ENCODE measurements around the gene RHOH. TPM values are rescaled to one million over a fixed set of nuclear protein-coding genes. Genes with fewer than 3 reads are reported as not detected.
A peak's percentile ranks its signal among the peaks of the same experiment; 100 is the strongest.

RHOH gene
- total RNA-seq, 2 experiments from 2014 or later, result 134 to 137 TPM

DNA sequence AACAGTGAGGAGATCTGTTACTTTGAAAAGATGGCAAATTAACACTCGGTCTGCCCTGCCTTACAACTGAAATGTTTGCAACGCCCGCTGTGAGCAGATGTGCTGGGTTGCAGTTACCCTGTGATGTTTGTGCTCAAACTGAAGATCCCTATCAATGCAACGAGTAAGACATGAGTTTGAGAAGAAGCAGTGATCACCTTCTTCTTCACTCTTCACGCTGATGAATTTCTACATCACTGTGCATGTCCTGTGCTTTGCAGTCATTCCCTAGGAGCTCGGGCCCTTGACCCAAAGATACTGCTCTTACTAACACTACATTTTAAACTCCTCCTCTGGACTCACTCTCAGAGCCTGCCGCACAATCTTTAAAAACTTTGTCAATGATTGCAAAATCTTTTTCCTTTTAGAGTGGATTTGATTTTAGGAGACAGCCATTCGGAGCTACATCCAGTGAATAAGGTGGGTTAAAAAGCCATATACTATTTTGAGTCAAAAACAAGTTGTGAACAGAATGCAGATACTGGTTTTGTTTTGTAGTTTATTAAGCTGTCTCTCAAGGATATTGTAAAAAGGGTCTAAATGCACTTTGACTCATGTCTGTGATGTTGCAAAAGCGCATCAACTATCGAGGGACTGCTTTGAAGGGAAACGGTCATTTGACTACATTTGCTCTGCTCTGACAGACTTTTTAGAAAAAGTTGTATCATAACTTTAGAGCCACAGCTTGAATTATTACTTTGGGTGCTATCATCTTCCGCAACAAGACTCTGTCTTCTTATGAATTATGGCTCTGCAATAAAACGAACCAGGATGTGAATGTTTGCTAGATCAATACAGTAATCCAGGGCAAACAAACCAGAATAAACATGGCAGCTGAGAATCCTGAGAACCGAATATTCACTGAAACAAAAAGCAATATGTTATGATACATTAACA is 5.7 kb upstream of the RHOH start:
- Mint-ChIP-seq H3K4me1 (peaks cover 85% of the 10 kb centered on the region), H3K27ac (peak overlapping the region; percentile 98), H3K9me3 (peaks cover 3% of the 10 kb centered on the region), H3K36me3 (ENCODE audit: low read depth) (peaks cover 20% of the 10 kb centered on the region), H3K27me3 (no peaks in the 10 kb centered on the region), H3K4me3 (peak overlapping the region; percentile 94)
- CTCF ChIA-PET, result interaction anchor here (0.6 to 1.7 kb wide), 11 partner anchors 9 to 237 kb away, joined by 3 to 7 read pairs (median 3); no protein-coding TSS in a partner anchor
- DNase-seq, result peak; percentile 50
- POLR2A ChIA-PET, result interaction anchor here (0.6 kb wide), 1 partner anchor 74 kb away, joined by 3 read pairs; no protein-coding TSS in a partner anchor

- peaks cover 23% of the 10 kb centered on the region for H3K36me3 Mint-ChIP-seq (ENCODE audit: low read depth)
These were observed 4.5 kb upstream of the RHOH start for GRCh38 chr4:40192114-40193015.

DNA sequence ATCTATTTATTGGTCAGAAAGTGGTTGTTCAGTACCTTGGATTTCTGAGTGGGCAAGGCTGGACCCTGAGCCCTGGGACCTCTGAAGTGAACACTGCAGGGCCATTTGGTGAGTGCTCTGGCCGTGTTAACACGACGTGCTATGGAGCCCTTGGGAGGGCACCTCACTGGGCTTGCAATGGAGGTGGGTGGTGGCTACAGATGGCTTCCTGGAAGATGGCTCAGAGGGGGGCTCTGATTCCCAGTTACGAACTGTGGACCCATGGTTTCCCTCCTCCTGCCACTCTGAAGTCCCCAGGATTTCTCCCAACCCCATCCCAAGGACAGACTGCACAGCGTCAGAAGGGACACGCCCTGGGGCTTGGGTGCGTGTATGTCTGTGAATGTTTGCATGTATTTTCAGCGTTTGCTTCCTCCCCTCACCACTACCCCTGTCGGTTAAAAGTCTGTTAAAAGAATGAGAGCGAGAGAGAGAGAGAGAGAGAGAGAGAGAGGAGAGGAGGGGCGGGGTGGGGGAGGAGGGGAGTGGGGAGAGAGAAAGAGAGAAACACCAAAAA is 3.7 kb upstream of the RHOH start:
- Mint-ChIP-seq H3K36me3 (ENCODE audit: low read depth) (peaks cover 22% of the 10 kb centered on the region), H3K4me3 (peak overlapping the region; percentile 94), H3K4me1 (peaks cover 74% of the 10 kb centered on the region), H3K27me3 (no peaks in the 10 kb centered on the region), H3K27ac (peak overlapping the region; percentile 98), H3K9me3 (peaks cover 3% of the 10 kb centered on the region)
- peak; percentile 66 for DNase-seq
- ChIA-PET POLR2A (no interaction called here), CTCF (interaction anchor here (0.6 to 2.0 kb wide), 6 partner anchors 9 to 91 kb away, joined by 3 to 6 read pairs (median 3); no protein-coding TSS in a partner anchor)

More at GRCh38 chr4:40192114-40193015, 4.5 kb upstream of the RHOH start:
- H3K27me3 Mint-ChIP-seq, result no peaks in the 10 kb centered on the region
- ChIA-PET CTCF (interaction anchor here (0.9 to 1.7 kb wide), 6 partner anchors 8 to 124 kb away, joined by 3 to 7 read pairs (median 6); no protein-coding TSS in a partner anchor), POLR2A (no interaction called here)
- H3K4me3 Mint-ChIP-seq, result peak overlapping the region; percentile 94
- peaks cover 82% of the 10 kb centered on the region for H3K4me1 Mint-ChIP-seq
- no peak for DNase-seq
- peaks cover 3% of the 10 kb centered on the region for H3K9me3 Mint-ChIP-seq
- H3K27ac Mint-ChIP-seq, result peak overlapping the region; percentile 98

- ChIA-PET CTCF (interaction anchor here (0.6 to 2.0 kb wide), 5 partner anchors 9 to 37 kb away, joined by 3 to 6 read pairs (median 3); no protein-coding TSS in a partner anchor), POLR2A (no interaction called here)
- peaks cover 74% of the 10 kb centered on the region for H3K4me1 Mint-ChIP-seq
- H3K27me3 Mint-ChIP-seq, result no peaks in the 10 kb centered on the region
- peaks cover 3% of the 10 kb centered on the region for H3K9me3 Mint-ChIP-seq
- peak overlapping the region; percentile 94 for H3K4me3 Mint-ChIP-seq
- H3K27ac Mint-ChIP-seq, result peak overlapping the region; percentile 98
- peaks cover 26% of the 10 kb centered on the region for H3K36me3 Mint-ChIP-seq (ENCODE audit: low read depth)
- DNase-seq, result no peak
These were observed 3.3 kb upstream of the RHOH start for GRCh38 chr4:40193578-40193977.

- Mint-ChIP-seq H3K4me3 (peak overlapping the region; percentile 94), H3K4me1 (peaks cover 65% of the 10 kb centered on the region), H3K27ac (peak overlapping the region; percentile 98), H3K9me3 (peaks cover 3% of the 10 kb centered on the region), H3K36me3 (ENCODE audit: low read depth) (peaks cover 35% of the 10 kb centered on the region), H3K27me3 (no peaks in the 10 kb centered on the region)
- peak; percentile 77 for DNase-seq
- CTCF ChIA-PET, result interaction anchor here (0.8 to 3.6 kb wide), 11 partner anchors 7 to 130 kb away, joined by 3 to 13 read pairs (median 4); no protein-coding TSS in a partner anchor
- POLR2A ChIA-PET, result interaction anchor here (0.6 to 1.5 kb wide), 5 partner anchors 19 to 257 kb away, joined by 3 to 10 read pairs (median 3); no protein-coding TSS in a partner anchor
These were observed 2.1 kb upstream of the RHOH start for GRCh38 chr4:40194602-40195161.

DNA sequence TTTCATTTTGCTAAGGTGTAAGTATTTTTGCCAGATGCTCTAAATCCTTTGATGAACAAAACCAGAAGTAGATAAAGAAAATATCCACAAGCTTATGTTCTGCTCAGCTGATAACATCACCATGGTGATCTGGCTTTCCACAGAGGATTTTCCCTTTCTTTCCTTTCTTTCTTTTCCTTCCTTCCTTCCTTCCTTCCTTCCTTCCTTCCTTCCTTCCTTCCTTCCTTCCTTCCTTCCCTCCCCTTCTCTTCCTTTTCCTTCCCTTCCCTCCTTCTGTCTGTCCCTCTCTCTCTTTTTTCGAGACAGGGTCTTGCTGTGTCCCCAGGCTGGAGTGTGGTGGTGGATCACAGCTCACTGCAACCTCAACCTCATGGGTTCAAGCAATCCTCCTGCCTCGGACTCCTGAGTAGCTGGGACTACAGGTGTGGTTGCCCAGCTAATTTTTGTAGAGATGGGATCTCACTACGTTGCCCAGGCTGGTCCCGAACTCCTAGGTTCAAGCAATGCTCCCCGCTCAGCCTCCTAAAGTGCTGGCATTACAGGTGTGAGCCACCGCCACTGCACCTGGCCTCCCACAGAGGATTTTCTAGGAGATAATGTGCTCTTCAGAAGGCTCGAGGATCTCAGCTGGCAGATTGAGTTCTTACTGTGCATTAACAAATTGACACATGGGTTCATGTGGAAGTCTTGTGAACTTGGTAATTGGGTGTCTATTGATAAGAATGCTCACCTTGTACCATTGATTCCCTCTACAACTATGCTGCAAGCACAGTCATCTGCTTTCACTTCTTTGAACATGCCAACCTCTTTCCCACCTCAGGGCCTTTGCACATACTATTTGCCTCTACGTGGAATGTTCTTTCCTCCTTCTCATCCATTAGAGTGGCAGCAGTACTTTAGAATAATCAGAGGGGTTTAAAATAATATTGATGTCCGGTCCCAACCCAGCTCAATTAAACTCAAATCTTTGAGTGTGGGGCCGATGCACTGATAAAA is 1.4 kb upstream of the RHOH start:
- H3K27ac Mint-ChIP-seq, result peak overlapping the region; percentile 98
- H3K27me3 Mint-ChIP-seq, result no peaks in the 10 kb centered on the region
- ChIA-PET CTCF (interaction anchor here (0.7 to 3.6 kb wide), 14 partner anchors 8 to 139 kb away, joined by 3 to 13 read pairs (median 4); partner anchors contain the start of gene N4BP2), POLR2A (interaction anchor here (0.5 to 1.5 kb wide), 9 partner anchors 9 to 123 kb away, joined by 3 to 10 read pairs (median 4); no protein-coding TSS in a partner anchor)
- no peak for DNase-seq
- H3K36me3 Mint-ChIP-seq (ENCODE audit: low read depth), result peaks cover 41% of the 10 kb centered on the region
- peaks cover 3% of the 10 kb centered on the region for H3K9me3 Mint-ChIP-seq
- H3K4me1 Mint-ChIP-seq, result peaks cover 57% of the 10 kb centered on the region
- H3K4me3 Mint-ChIP-seq, result peak overlapping the region; percentile 94

GRCh38 chr4:40196272-40196671 is 559 bp upstream of the RHOH start:
- Mint-ChIP-seq H3K4me1 (peaks cover 52% of the 10 kb centered on the region), H3K4me3 (peak overlapping the region; percentile 94), H3K27me3 (no peaks in the 10 kb centered on the region), H3K27ac (peak overlapping the region; percentile 98), H3K36me3 (ENCODE audit: low read depth) (peaks cover 48% of the 10 kb centered on the region), H3K9me3 (peaks cover 3% of the 10 kb centered on the region)
- ChIA-PET CTCF (interaction anchor here (0.7 to 4.5 kb wide), 7 partner anchors 9 to 139 kb away, joined by 4 to 17 read pairs (median 5); partner anchors contain the start of gene N4BP2), POLR2A (interaction anchor here (0.6 to 1.3 kb wide), 7 partner anchors 8 to 136 kb away, joined by 3 to 7 read pairs (median 4); no protein-coding TSS in a partner anchor)
- no peak for DNase-seq

DNA sequence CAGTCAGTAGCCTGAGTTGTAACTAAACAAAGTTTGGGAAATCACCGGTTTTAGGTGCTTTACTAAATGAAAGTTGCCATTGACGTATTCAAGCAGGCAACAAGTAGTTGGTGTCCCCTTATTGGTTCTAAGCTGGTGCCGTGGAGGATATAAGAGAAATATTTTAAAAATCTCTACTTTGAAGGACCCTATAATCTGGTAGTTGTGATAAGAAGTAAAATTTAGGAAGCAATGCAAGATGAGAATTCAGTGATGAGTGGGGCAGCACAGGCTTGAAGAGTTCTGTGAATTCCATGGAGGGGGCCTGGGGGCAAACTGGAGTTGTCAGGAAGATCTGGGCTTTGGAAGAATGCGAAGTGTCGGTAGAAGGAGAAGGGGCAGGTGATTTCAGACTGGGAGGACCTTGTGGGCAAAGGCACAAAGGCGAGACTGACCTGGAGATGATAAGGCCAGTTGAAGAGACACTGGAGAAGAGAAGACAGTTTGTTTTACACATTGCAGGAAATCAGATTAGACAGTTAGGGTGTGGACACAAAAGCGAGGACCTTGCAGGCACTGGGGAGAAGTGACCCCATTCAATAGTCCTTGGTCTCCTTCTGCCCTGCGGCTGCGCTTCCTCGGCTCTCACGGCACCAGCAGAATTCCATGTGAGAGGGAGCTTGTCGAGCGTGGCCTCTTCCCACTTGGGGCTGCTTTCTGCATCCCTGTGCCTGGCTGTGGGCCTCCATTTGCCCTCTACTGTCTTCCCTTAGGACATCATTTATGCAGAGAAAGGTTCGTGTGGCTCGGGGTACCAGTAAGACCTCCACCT is 1.3 kb downstream of the RHOH start:
- Mint-ChIP-seq H3K4me3 (peak overlapping the region; percentile 94), H3K36me3 (ENCODE audit: low read depth) (peaks cover 63% of the 10 kb centered on the region), H3K4me1 (peaks cover 41% of the 10 kb centered on the region), H3K27ac (peak overlapping the region; percentile 98), H3K9me3 (peaks cover 3% of the 10 kb centered on the region), H3K27me3 (no peaks in the 10 kb centered on the region)
- CTCF ChIA-PET, result interaction anchor here (0.5 to 4.5 kb wide), 6 partner anchors 14 to 161 kb away, joined by 3 to 17 read pairs (median 3); no protein-coding TSS in a partner anchor
- POLR2A ChIA-PET, result interaction anchor here (0.5 to 1.1 kb wide), 2 partner anchors 10 to 113 kb away, joined by 3 to 5 read pairs; no protein-coding TSS in a partner anchor
- DNase-seq, result no peak

DNA sequence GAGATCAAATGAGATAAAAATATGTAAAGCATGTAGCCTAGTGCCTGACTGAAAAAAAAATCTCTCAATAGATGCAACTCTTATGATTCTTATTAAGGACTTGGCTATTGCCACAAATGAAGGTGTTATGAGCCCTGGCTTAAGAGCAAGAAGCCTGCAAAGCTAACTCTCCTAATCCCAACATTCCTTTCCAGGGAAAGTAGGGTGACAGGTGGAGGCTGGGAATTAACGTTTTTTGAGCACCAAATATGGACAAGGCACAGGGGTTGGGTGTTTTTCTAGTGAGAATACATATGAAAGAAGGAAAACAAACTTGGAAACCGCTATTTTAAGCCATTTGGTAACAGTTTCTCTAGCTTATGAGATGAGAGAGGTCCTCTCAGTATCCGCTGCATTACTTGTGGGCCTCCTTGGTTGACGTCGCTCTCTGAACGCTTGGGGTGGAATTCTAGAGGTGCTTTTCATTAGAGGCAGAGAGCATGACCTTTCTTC is 2.4 kb downstream of the RHOH start:
- DNase-seq, result peak; percentile 49
- Mint-ChIP-seq H3K4me3 (peak overlapping the region; percentile 94), H3K36me3 (ENCODE audit: low read depth) (peaks cover 69% of the 10 kb centered on the region), H3K27me3 (no peaks in the 10 kb centered on the region), H3K27ac (peak overlapping the region; percentile 98), H3K9me3 (peaks cover 3% of the 10 kb centered on the region), H3K4me1 (peaks cover 41% of the 10 kb centered on the region)
- CTCF ChIA-PET, result interaction anchor here (0.7 to 4.5 kb wide), 8 partner anchors 8 to 143 kb away, joined by 3 to 17 read pairs (median 6); no protein-coding TSS in a partner anchor
- POLR2A ChIA-PET, result interaction anchor here (0.8 to 1.7 kb wide), 4 partner anchors 9 to 143 kb away, joined by 3 to 12 read pairs (median 4); no protein-coding TSS in a partner anchor
